ENCODE measurements around the gene OASL.
"Not testable (repeated sequence)": the region's sequence is repeated elsewhere in the genome, so short reads cannot be mapped to it uniquely, and the experiment has no call there.

Gene OASL

GRCh38 chr12:121059031-121059898, 20.2 kb upstream of the OASL start:
- DNase-seq (ENCODE audit: low read depth in 2 of 2), result no peak

- DNase-seq (ENCODE audit: low read depth in 2 of 2), result no peak
These were observed 18.7 kb upstream of the OASL start for GRCh38 chr12:121057794-121058193.

- no peak for DNase-seq (ENCODE audit: low read depth in 2 of 2)
These were observed 14.7 kb upstream of the OASL start for GRCh38 chr12:121053706-121054105.

GRCh38 chr12:121050725-121051124, 11.7 kb upstream of the OASL start:
- no peak for DNase-seq (ENCODE audit: low read depth in 2 of 2)

GRCh38 chr12:121048442-121048841, 9.4 kb upstream of the OASL start:
- no peak for DNase-seq (ENCODE audit: low read depth in 2 of 2)

GRCh38 chr12:121047400-121047799, 8.4 kb upstream of the OASL start:
- not testable (repeated sequence) for DNase-seq (ENCODE audit: low read depth in 2 of 2)

GRCh38 chr12:121043067-121043466, 4.0 kb upstream of the OASL start:
- DNase-seq (ENCODE audit: low read depth in 2 of 2), result no peak

GRCh38 chr12:121036810-121037326, 2.2 kb downstream of the OASL start:
- DNase-seq (ENCODE audit: low read depth in 2 of 2), result no peak

- no peak for DNase-seq (ENCODE audit: low read depth in 2 of 2)
These were observed 4.3 kb downstream of the OASL start for GRCh38 chr12:121034616-121035305.

- peak; percentile 37 to 49 for DNase-seq (ENCODE audit: low read depth in 2 of 2)
These were observed 5.3 kb downstream of the OASL start for GRCh38 chr12:121033625-121034349.

GRCh38 chr12:121030576-121031212, 8.4 kb downstream of the OASL start:
- DNase-seq (ENCODE audit: low read depth in 2 of 2), result no peak

- no peak for DNase-seq (ENCODE audit: low read depth in 2 of 2)
These were observed 12.6 kb downstream of the OASL start for GRCh38 chr12:121026274-121027045.

- DNase-seq (ENCODE audit: low read depth in 2 of 2), result no peak
These were observed 13.4 kb downstream of the OASL start for GRCh38 chr12:121025442-121026226.

- DNase-seq (ENCODE audit: low read depth in 2 of 2), result no peak
These were observed 15.2 kb downstream of the OASL start for GRCh38 chr12:121023799-121024198.

GRCh38 chr12:121022713-121023112, 16.3 kb downstream of the OASL start:
- no peak for DNase-seq (ENCODE audit: low read depth in 2 of 2)

- no peak for DNase-seq (ENCODE audit: low read depth in 2 of 2)
These were observed 17.3 kb downstream of the OASL start for GRCh38 chr12:121021754-121022153.

- no peak for DNase-seq (ENCODE audit: low read depth in 2 of 2)
These were observed 20.0 kb downstream of the OASL start for GRCh38 chr12:121018860-121019617.

GRCh38 chr12:121017966-121018491, 21.0 kb downstream of the OASL start:
- DNase-seq (ENCODE audit: low read depth in 2 of 2), result no peak
